Measurements from ENCODE around the gene KIF5C. TPM values are rescaled to one million over a fixed set of nuclear protein-coding genes. Genes with fewer than 3 reads are reported as not detected.
A peak's percentile ranks its signal among the peaks of the same experiment; 100 is the strongest.

The KIF5C gene
- total and polyA plus RNA-seq, 2 of the 13 experiments (the other 11 are each of a cell fraction or from before 2014, with no cell fraction given), result 0.15 to 0.20 TPM

DNA sequence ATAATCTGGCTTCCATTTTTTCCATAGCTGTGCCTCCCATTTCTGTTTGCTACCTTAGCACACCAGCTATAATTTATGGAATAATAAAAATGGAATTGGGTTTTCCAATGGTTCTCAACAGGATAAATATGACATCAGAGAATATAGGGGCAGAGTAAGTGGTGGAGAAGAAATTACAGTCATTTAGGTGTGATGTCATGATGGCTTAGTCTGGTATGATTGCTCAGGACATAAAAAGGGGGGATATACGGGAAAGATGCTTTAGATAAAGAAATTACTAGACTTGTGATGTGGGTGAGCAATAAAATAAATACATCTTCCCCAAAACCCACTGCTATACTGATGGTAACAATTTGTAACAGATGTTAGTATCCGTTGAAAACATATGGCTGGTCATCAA, 21.6 kb upstream of the KIF5C start:
- no peak for FAIRE-seq
- Histone ChIP-seq H3K79me2 (ENCODE audit: insufficient read depth, low read length) (no peaks in the 10 kb centered on the region), H3K4me1 (ENCODE audit: insufficient read depth, low read length) (no peaks in the 10 kb centered on the region), H2AFZ (ENCODE audit: low read length) (no peak overlapping the region), H3K4me3 (replicated peaks in 1 of 3; ENCODE audit: insufficient read depth in 1 of 3, low read depth in 2 of 3, low read length in 3 of 3) (no peak overlapping the region), H3K9me3 (ENCODE audit: low read length) (no peaks in the 10 kb centered on the region; the same call in 1 of the 2 replicates), H3K9ac (ENCODE audit: insufficient read depth, low read depth, low read length) (no peak overlapping the region), H3K36me3 (replicated peaks in 1 of 2; ENCODE audit: control insufficient read depth in 1 of 2, insufficient read depth in 2 of 2, low read length in 2 of 2) (no peaks in the 10 kb centered on the region), H3K27me3 (ENCODE audit: control insufficient read depth in 1 of 2, insufficient read depth in 2 of 2, low read length in 2 of 2) (peaks cover 2% of the 10 kb centered on the region in 2 experiments; a peak in 1 of 5 replicates), H3K27ac (ENCODE audit: extremely low read length, insufficient read depth, low read length) (no peak overlapping the region), H4K20me1 (ENCODE audit: insufficient read depth, low read length) (no peaks in the 10 kb centered on the region), H3K4me2 (ENCODE audit: low read depth, low read length) (no peak overlapping the region)
- intact Hi-C loops (cut with micrococcal nuclease; ENCODE audit: unreplicated experiment), result no loop called here
- WGBS (ENCODE audit: low lambda C conversion rate), result 13% methylated on average over 2 of the region's 2 CpGs
- CTCF ChIA-PET (ENCODE audit: low intra/inter-chr PET ratio, low total read pairs), result no interaction called here
- in situ Hi-C loops (cut with HindIII; ENCODE audit: extremely low pct_ligation_motif_present, low pct_unique_long_range_greater_than_20kb), result no loop called here
- POLR2A ChIA-PET, result no interaction called here
- no peak for DNase-seq (ENCODE audit: low spot score)
- ATAC-seq, result no peak
- TF ChIP-seq ZFAT (CRISPR knock-in tag; conservative IDR thresholded peaks at IDR 0.05) (no peak), KDM6A (CRISPR knock-in tag; IDR thresholded peaks at IDR 0.05; ENCODE audit: low read depth) (no peak), PAWR (CRISPR knock-in tag; IDR thresholded peaks at IDR 0.05; ENCODE audit: borderline replicate concordance) (no peak), CREB1 (IDR thresholded peaks at IDR 0.05) (peak; percentile 71), CREB1 (CRISPR knock-in tag; IDR thresholded peaks at IDR 0.05) (no peak), ATF7 (IDR thresholded peaks at IDR 0.05) (peak; percentile 59), ATF7 (CRISPR knock-in tag; IDR thresholded peaks at IDR 0.05) (no peak), CBFB (CRISPR knock-in tag; IDR thresholded peaks at IDR 0.05) (no peak), ARHGAP35 (CRISPR knock-in tag; IDR thresholded peaks at IDR 0.05; ENCODE audit: borderline replicate concordance) (no peak)
- TF ChIP-seq, protein P1, sequence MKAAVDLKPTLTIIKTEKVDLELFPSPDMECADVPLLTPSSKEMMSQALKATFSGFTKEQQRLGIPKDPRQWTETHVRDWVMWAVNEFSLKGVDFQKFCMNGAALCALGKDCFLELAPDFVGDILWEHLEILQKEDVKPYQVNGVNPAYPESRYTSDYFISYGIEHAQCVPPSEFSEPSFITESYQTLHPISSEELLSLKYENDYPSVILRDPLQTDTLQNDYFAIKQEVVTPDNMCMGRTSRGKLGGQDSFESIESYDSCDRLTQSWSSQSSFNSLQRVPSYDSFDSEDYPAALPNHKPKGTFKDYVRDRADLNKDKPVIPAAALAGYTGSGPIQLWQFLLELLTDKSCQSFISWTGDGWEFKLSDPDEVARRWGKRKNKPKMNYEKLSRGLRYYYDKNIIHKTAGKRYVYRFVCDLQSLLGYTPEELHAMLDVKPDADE (CRISPR knock-in tag; IDR thresholded peaks at IDR 0.05), result no peak
- TF ChIP-seq, protein P2, sequence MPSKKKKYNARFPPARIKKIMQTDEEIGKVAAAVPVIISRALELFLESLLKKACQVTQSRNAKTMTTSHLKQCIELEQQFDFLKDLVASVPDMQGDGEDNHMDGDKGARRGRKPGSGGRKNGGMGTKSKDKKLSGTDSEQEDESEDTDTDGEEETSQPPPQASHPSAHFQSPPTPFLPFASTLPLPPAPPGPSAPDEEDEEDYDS (CRISPR knock-in tag; IDR thresholded peaks at IDR 0.05), result no peak
- TF ChIP-seq, protein P3, sequence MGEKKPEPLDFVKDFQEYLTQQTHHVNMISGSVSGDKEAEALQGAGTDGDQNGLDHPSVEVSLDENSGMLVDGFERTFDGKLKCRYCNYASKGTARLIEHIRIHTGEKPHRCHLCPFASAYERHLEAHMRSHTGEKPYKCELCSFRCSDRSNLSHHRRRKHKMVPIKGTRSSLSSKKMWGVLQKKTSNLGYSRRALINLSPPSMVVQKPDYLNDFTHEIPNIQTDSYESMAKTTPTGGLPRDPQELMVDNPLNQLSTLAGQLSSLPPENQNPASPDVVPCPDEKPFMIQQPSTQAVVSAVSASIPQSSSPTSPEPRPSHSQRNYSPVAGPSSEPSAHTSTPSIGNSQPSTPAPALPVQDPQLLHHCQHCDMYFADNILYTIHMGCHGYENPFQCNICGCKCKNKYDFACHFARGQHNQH (CRISPR knock-in tag; IDR thresholded peaks at IDR 0.05), result no peak
- no TSS peak for BruUV-seq (replicated peaks)
